ENCODE measurements around the gene LAX1. TPM values are rescaled to one million over a fixed set of nuclear protein-coding genes. Genes with fewer than 3 reads are reported as not detected.

Gene LAX1
- total RNA-seq, 3 donors from 2014 or later, result 0.88 to 2.7 (median 2.0) TPM

DNA sequence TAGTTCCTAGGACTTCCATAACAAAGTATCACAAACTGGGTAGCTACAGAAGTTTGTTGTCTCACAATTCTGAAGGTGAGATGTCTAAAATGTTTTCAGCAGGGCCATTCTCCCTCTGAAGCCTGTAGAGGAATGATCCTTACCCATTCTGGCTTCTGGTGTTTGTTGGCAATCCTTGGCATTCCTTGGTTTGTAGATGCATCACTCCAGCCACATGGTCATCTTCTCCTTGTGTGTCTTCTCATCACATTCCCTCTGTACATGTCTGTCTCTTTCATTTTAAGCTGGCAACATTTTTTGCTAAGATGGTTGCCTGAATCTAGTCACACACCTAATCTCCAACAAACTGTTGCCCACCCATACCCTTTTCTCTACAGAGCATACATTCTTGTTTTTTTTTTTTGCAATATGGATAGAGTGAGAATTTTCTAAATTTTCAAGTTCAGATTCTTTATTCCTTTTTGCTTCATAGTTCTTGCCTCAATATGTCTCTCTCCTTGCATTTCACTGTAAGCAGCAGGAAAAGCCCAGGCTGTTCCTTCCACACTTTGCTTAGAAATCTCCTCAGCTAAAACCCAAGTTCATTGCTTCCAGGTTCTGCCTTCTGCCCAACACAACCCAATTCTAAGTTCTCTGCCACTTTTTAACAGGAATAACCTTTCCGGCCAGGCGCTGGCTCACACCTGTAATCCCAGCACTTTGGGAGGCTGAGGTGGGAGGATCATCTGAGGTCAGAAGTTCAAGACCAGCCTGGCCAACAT, 48.8 kb downstream of the LAX1 start:
- TF ChIP-seq POLR2AphosphoS5 (IDR thresholded peaks at IDR 0.05), result no peak
- TF ChIP-seq CTCF (IDR thresholded peaks at IDR 0.05), result no peak
- no peak for TF ChIP-seq POLR2A (IDR thresholded peaks at IDR 0.05)
- Histone ChIP-seq H3K27ac (no peak overlapping the region), H3K4me3 (no peak overlapping the region), H3K36me3 (no peaks in the 10 kb centered on the region), H3K4me1 (no peaks in the 10 kb centered on the region), H3K9me3 (no peaks in the 10 kb centered on the region), H3K27me3 (no peaks in the 10 kb centered on the region)
- intact Hi-C loops (cut with DNase I; ENCODE audit: low total_unique reads), result no loop called here
- no peak for DNase-seq (ENCODE audit: low spot score in 2 of 2)

DNA sequence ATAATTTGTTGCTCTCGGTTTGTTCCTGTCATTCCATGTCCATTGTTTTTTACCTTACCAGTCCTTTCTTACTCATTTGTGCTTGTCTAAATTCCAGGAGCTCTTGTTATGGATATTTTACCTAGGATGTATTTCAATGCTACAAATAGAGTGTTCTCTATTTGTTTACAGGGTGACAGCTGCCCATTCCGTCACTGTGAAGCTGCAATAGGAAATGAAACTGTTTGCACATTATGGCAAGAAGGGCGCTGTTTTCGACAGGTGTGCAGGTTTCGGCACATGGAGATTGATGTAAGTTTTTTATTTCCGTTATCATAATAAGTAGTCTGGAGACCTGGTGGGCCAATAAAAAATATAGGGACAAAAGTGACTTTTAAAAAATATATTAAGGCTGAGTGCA, 53.4 kb downstream of the LAX1 start:
- Histone ChIP-seq H3K27me3 (no peaks in the 10 kb centered on the region), H3K36me3 (no peaks in the 10 kb centered on the region), H3K4me1 (no peaks in the 10 kb centered on the region), H3K9me3 (no peaks in the 10 kb centered on the region), H3K4me3 (no peak overlapping the region), H3K27ac (no peak overlapping the region)
- DNase-seq (ENCODE audit: low spot score in 2 of 2), result no peak
- TF ChIP-seq CTCF (IDR thresholded peaks at IDR 0.05) (no peak), POLR2AphosphoS5 (IDR thresholded peaks at IDR 0.05) (no peak), POLR2A (IDR thresholded peaks at IDR 0.05) (no peak)
- intact Hi-C loops (cut with DNase I; ENCODE audit: low total_unique reads), result no loop called here

DNA sequence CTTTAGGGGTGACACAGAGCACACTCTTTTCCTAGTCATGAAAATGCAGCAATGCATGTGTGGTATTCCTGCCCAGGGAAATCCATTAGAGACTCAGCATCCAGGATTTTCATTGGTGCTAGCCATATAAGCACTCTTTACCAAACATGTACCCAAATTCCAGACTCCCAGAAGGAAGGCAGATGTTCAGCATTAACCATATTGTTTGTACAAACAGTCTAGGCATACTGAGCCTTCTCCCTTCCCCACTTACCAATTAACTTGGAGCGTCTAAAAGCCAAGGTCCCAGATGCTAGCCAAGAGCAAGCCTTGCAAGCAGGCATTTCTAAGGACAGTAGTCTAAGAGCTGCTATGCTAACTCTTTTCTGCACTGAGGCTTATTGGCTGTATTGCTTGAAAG, 58.3 kb downstream of the LAX1 start:
- H3K27me3 ChIP-seq, result no peaks in the 10 kb centered on the region

More for the DNA sequence above, 58.3 kb downstream of the LAX1 start:
- TF ChIP-seq CTCF (IDR thresholded peaks at IDR 0.05) (no peak), POLR2AphosphoS5 (IDR thresholded peaks at IDR 0.05) (no peak), POLR2A (IDR thresholded peaks at IDR 0.05) (no peak)
- H3K9me3 ChIP-seq, result no peaks in the 10 kb centered on the region
- no peak for DNase-seq (ENCODE audit: low spot score in 2 of 2)
- no peaks in the 10 kb centered on the region for H3K36me3 ChIP-seq
- H3K4me1 ChIP-seq, result no peaks in the 10 kb centered on the region
- no peak overlapping the region for H3K4me3 ChIP-seq
- intact Hi-C loops (cut with DNase I; ENCODE audit: low total_unique reads), result no loop called here
- H3K27ac ChIP-seq, result no peak overlapping the region

Other genes with a start within 250 kb of the LAX1 start
- 10 to 100 TPM; 55.7 to 97.1 (median 59.1) TPM for gene ATP2B4, start 138.4 kb upstream of the LAX1 start, total RNA-seq
- gene ZBED6, start 30.4 kb downstream of the LAX1 start, total RNA-seq, result 10 to 100 TPM; 22.7 to 37.8 (median 28.8) TPM
- gene ZC3H11A, start 30.4 kb downstream of the LAX1 start, total RNA-seq, result 100 to 1,000 TPM; 102 to 154 (median 124) TPM
- 10 to 100 TPM; 51.8 to 74.9 (median 73.4) TPM for gene SNRPE, start 96.4 kb downstream of the LAX1 start, total RNA-seq